HG03196 (cell line): Measurements from ENCODE around the gene MBD3.

ENCODE experiments used
- ATAC-seq: cut with Tn5 transposase; IDR thresholded peaks from one replicate; pipeline ENCODE4 v1.9.1; 2021; ENCODE audit not compliant: unreplicated experiment

Gene MBD3

DNA sequence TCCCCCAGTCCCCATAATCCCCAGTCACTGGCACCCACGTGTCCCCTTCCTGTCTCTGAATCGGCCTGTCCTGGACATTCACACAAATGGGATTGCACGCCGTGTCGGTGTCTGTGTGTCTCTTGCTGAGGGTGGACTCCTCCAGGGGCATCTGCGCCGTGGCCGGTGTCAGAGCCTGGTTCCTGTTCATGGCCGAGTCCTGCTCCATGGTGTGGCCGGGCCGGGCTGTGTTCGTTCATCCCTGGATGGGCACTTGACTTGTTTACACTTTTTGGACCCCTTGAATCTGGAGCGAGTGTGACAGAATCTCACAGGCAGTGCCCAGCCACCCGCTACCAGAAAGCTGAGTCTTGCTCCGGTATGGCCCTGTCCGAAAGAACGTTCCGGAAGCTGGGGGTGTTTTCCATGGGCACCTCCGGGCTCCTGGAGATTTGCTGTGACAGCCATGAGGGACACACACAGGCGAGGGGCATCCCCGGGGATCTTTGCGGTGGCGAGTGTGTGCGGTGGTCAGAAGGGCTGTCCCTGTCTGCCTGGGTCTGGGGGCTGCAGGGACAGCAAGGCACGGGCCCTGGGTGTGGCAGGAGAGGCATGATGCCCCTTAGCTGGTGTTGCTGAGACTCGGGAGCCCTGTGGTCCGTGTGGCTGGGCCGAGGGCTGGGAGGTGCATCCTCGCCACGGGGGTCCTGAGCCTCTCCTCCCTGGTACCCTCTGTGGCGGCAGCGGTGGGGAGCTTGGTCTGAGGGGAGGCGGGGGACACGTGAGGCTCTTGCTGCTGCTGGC, 18.1 kb downstream of the MBD3 start:
- ATAC-seq: no peak

DNA sequence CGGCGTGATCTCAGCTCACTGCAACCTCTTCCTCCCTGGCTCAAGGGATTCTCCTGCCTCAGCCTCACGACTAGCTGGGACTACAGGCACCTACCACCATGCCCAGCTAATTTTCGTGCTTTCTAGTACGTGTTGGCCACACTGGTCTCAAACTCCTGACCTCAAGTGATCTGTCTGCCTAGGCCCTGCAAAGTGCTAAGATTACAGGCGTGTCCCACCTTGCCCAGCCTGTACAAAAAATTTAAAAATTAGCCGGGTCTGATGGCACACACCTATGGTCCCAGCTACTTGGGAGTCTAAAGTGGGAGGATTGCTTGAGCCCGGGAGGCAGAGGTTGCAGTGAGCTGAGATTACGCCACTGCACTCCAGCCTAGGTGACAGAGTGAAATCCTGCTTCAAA, 19.9 kb downstream of the MBD3 start:
- ATAC-seq: no peak

DNA sequence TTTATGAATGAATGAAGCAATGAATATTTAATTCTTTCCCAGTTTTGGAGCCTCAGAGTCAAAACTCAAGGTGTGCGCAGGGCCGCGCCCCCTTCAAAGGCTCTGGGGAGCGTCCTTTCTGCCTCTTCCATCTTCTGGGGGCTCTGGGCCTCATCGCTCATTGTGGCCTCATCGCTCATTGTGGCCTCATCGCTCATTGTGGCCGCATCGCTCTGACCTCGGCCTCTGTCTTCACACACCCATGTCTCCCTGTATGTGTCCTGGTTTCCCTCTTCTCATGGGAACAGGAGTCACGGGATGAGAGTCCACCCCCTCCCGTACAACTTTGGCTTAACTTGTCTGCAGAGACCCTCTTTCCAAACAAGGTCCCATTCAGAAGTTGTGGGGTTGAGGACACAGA, 21.3 kb downstream of the MBD3 start:
- ATAC-seq: no peak

DNA sequence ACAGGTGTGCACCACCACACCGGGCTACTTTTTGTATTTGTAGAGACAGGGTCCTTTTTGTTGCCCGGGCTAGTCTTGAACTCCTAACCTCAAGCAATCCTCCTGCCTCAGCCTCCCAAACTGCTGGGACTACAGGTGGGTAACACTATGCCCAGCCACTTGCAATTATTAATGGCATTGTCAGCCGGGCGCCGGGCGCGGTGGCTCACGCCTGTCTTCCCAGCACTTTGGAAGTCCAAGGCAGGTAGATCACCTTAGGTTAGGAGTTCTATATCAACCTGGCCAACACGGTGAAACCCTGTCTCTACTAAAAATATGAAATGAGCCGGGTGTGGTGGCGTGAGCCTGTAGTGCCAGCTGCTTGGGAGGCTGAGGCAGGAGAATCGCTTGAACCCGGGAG, 21.8 kb downstream of the MBD3 start:
- ATAC-seq: no peak

DNA sequence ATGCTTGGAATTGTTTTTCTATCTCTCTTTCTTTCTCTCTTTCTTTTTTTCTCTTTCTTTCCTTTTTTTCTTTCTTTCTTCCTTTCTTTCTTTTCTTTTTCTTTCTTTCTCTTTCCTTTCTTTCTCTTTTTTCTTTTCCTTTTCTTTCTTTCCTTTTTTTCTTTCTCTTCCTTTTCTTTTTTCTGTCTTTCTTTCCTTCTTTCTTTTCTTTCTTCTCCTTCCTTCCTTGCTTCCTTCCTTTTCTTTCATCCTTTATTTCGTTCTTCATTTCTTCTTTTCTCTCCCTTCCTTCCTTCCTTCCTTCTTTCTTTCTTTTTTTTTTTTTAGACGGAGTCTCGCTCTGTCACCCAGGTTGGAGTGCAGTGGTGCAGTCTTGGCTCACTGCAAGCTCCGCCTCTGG, 22.7 kb downstream of the MBD3 start:
- ATAC-seq: no peak

DNA sequence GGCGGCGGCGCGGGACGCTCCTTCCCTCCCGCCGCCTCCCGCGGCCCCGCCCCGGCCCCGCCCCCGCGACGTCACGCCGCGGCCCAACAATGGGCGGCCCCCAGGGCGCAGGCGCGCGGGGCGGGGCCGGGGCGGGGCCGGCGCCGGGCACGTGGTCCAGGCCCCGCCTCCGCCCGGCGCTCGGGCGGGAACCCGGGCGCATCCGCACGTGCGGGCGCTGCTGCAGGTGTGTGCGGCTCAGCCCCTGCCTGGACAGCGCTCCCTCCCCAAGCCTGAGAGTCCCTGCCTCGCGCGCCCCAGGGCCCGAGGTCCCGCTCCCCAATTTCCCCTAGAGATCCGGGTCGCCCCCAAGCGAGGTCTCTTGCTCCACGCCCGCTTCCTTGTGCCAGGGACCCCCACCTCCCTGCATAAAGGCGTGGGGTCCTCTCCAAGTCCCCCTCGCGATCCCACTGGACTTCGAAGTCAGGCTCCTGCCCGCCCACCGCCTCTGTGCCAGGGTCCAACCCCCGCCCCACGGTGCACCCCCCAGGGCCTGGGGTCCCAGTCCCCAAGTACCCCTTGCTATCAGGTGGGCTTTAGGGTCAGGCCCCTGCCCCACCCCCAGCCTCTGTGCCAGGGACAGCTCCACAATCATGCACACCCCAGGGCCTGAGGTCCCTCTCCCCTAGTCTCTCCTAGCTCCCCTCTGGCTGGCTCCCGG, 24.2 kb downstream of the MBD3 start, which contains the start of gene MEX3D:
Gene MEX3D (minus strand): TSS at position 6 of the 700 bp plus-strand sequence. CDS start 267 bp downstream, outside the sequence.
- no peak for ATAC-seq

DNA sequence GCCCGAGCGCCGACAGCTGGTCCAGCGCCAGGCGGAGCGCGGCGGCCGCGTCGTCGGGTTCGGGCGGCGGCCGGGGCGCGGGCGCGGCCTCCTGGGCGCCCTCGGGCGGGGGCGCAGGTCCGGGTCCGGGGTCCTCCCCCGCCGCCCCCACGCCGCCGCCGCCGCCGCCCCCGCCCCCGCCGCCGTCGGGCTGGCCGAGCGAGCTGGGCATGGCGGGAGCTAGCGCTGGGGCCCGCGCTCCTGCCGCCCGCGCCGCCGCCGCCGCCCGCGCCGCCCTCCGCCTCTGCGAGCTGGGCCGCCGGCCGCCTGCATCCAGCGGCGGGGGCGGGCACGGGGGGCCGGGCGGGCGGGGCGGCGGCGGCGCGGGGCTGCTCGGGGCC, 24.8 kb downstream of the MBD3 start:
- no peak for ATAC-seq

DNA sequence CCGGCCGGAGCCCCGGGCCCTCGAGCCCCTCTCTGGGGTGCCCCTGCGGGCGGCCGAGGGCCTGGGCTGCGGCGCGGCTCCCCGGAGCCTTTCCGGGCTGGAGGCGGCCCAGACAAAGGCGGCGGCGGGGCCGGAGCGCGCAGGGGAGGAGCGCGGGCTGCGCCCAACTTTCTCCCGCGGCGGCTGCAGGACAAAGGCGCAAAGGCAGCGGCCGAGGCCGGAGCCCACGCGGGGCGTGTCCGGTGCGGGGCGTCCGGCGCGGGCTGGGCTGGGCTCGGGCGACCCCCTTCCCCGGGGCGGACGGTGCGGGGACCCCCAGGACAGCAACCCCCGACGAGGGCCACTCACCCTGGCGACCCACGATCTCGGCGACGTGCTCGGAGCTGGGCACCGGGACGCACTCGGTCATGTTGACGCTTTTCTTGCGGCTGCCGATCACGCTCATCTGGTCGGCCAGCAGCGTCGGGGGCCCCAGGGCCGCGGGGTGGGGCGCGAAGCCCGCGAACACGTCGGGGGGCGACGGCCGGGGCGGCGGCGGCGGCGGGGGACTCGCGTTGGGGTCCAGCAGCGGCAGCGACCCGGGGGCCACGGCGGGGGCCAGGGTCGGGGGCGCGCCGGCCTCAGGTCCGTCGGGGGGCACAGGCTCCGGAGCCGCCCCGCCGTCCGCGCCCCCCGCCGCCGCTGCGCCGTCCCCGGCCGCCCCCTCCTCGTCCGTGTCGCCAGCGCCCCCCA, 25.4 kb downstream of the MBD3 start:
- ATAC-seq: no peak

DNA sequence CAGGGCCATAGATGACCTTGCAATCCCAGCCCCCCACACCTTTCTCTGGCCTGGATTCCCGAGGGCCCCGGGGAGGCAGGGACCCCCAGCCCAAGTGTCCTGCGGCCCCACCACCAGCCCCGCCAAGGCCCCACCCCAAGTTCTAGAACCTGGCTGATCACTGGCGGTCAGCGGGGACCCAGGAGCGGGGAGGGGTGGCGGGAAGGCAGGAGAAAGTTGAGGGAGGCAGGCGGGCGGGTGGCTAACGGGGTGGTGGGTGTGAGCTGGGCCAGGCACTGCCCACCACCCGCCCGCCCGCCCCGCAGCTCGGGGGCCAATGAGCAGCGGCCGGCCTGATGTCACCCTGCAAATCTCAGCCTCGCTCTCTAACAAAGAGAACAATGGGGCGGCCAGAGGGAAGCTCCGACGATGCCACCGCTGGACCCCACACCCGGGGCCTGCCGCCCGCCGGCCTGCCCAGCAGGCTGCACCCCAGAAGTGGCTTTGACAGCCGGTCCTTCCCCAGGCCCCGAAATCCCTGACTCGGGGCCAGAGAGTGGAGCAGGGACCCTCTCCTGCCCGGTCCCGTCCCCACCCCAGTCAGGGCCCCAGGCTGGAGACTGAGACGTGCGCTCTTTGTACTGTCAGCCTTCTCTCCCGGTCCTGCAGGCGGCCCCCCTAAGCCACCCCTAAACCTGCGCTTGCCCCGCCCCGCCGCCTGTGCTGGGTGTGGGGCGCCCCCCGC, 26.1 kb downstream of the MBD3 start:
- no peak for ATAC-seq

DNA sequence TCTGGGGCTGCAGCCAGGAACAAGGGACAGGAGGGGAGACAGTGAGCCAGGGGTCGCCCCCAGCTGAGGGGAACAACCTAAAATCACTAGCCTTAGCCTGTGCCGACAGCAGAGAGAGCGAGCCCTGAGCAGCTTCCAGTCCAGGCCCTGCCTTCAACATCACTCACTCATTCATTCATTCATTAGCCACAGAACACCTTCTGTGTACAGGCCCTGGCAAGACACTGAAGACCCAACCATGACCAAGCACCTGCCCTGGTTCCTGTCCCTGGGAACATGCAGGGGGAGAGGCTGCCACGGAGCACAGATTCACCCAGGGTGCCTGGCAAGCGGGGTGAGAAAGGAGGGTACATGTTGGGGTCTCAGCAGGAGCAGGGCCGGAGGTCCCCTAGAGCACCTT, 29.4 kb downstream of the MBD3 start:
- no peak for ATAC-seq

DNA sequence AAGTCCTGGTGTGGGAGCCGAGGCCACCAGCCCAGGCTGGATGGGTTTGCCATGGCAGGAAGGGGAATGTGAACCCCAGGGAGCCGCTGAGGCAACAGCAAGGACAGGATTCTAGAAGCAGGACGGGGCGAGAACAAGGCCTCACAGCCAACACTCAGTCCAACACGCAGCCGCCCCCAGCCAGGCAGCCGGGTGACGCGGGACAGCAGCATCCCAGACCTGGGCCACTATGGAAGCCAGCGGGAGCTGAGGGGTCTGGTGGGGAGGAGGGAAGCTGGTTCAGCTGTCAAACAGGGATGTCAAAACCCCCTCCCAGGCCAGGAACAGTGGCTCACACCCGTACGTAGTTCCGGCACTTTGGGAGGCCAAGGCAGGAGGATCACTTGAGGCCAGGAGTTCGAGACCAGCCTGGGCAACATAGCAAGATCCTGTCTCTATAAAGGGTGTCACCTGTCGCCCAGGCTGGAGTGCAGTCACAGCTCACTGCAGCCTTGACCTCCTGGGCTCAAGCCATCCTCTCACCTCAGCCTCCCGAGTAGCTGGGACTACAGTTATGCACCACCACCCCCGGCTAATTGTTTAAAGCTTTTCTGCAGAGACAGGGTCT, 31.3 kb downstream of the MBD3 start:
- ATAC-seq: no peak

DNA sequence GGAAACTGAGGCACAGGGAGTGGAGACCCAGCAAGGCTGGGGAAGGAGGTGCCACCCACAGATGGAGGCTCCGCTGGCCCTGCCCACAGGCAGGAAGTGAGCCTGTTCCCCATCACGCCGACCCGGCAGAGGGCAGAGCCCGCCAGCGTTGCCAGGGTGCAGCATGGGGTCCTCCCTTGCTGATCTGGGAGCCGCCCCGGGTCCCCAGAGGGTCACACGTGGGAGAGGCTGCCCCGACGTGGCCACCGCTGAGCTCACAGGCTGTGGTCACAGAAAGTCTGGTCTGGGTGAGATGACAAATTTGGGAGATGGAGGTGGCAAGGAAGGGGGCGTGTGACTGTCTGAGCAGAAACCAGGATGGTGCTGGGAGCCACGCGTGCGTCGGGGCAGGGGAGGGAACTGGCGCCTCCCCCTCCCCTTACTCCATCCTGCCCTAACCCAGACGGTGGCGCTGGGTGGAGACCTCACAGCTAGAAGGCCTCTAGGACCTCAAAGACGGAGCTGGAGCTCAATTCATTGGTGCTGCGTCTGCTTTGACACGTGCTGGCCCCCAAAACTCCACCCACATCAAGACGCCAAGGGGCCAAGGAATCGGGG, 32.3 kb downstream of the MBD3 start:
- ATAC-seq: no peak

DNA sequence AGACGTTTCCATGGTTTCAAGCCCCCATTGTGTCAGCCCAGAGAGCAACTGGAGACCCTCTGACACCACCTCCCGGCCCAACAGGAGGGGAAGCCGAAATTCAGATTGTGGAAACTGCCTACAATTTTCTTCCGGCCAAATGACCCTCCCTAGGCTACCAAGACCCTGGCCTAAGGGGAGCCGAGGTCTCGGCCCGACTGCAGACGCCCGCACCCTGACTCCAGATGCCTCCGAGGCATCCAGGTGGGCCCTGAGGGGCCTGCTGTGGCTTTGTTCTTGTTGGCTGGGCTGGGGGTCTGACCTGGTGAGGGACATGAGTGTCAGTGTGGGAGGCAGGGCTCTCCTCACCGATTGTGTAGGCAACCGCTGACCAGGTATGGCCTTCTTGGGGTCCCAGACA, 34.1 kb downstream of the MBD3 start:
- ATAC-seq: no peak

DNA sequence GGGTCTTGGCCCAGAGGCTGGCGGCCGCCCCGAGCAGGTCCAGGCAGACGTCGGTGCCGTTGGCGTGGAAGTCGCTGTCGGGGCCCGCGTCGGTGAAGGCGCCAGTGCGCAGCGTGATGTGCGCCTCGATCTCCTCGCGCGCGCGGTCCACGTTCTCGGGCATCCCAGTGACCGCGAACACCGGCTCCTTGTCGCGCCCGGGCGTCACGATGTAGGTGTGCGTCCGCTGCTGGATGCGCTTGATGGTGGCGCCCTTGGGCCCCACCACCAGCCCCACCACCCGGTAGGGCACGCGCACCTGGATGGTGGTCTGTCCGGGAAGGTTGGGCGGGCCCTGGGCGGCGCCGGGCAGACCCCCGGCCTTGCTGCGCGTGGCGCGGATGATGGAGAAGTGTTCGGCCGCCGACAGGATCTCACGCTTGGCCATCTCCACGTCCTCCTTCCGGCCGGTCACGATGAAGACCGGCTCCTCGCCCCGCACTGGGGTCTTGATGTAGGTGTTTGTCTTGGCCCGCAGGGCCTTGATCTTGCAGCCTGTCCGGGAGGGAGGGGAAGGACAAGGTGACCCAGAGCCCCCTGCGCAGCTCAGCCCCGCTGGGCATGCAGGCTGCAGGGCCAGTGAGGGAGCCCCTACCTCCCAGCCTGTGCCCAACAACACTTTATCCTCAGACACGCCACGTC, 36.1 kb downstream of the MBD3 start:
- no peak for ATAC-seq

DNA sequence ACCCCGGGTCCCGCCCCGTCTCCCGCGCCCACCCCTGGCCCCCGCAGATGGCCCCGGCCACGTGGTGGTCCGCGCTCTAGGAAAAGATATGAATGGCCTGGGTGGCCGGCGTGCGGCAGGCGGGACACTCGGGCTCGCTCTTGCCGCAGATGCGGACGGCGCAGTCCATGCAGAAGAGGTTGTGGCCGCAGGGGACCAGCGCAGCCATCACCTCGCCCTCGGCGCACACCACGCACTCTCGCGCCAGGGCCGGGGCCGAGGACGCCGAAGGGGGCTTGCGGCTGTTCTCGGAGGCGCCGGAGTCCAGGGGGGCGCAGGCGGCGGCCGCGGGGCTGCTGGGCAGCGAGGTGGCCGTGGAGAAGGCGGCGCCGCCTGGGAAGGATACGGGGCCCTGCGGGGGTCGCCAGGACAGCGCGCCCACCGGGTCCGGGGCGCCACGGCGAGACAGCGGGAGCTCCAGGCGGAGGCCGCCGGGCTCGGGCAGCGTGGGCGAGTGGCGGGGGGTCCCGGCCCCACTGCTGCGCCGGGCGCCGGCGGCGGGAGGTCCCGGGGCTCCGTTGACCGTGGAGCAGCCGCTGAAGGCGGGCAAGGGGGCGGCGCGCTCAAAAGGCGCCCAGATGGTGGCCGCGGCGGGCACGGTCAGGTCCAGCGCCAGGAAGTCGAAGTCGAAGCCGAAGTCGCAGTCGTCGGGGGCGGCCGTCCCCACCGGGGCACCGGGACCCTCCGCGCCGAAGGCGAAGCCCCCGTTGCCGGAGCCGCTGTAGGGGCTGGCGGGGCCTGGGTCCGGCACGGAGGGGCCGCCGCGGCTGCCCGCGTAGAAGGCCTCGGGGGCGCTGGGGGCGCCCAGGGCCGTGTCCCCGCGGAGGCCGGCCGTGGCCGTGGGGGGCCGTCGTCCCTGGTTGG, 36.9 kb downstream of the MBD3 start:
- ATAC-seq: no peak

DNA sequence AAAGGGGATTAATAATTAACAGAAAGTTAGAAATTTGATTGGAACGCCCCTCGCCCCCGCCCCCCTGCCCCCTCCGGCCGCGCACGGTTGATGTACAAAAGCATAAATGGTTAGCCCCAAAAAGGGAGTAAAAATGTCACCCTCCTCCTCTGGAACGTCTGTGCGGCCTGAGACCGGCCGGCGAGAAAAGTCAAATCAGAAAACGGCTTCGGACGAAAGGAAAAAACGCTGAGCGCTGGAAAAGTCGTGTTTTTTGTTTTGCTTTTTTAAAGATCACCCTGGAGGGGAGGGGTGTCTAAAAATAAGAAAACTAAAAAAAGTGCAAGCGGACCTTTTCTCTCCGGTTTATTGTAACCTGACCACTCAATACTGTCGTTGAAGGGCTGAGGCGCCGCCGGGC, 37.7 kb downstream of the MBD3 start:
- ATAC-seq: no peak

DNA sequence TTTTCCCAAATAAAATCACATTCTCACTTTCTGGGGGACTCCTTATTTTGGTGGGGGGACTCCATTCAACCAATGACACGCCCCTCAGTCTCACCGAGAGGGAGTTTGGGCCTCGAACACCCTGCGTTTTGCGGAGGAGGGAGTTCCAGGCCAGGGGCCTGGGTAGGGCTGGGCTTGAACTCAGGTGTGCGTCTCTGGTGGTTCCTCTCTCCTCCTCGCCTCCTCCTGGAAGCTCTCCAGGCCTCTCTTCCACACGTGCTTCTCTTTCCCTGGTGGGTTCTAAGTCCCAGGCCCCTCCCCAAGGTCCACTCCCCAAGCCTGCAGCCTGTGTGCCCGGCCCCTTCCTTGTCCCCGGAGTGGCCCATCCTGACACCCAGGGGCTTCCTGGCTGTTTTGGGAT, 39.2 kb downstream of the MBD3 start:
- no peak for ATAC-seq

DNA sequence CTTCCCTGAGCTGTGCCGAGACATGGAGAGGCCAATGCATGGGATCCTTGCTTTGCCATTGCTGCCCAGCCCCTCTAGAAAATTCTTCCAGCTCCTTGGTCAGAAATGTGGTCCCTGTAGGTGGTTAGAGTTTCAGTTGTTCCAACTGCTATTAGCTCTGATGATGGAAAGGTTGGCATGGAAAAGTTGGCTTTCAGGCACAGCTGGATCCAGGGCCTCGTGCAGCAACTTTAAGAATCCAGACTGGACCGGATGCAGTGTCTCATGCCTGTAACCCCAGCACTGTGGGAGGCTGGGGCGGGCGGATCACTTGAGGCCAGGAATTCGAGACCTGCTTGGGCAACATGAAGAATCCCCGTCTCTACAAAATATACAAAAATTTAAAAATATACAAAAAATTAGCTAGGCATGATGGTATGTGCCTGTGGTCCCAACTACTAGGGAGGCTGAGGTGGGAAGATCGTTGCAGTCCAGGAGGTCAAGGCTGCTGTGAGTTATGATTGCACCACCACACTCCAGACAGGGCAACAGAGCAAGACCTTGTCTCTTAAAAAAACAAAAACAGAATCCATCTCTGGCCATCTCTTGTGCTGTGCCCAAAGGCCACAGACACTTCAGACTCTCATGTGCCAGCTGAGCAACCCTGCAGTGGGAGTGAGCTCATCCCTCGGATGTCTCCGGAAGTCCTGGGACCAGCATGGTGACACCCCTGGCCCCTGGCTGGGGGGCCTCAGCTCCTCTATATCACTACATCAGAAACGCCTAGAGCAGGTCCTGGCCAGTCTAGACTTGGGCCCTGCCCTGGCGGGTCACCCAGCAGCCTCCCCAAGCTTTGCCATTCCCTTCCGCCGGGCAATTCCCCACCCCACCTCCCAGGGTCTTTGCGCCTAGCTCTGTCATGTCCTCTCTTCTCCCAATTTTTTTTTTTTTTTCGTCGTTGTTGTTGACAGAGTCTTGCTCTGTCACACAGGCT, 41.3 kb downstream of the MBD3 start:
- ATAC-seq: no peak
